ENCODE results near the gene CBX8. TPM values are rescaled to one million over a fixed set of nuclear protein-coding genes. Genes with fewer than 3 reads are reported as not detected.
A peak's percentile ranks its signal among the peaks of the same experiment; 100 is the strongest.

CBX8 gene
- total and polyA plus RNA-seq, 2 of the 13 experiments (the other 11 are each of a cell fraction or from before 2014, with no cell fraction given): 0.34 to 12.6 TPM

GRCh38 chr17:79808763-79809529, 12.1 kb upstream of the CBX8 start (continued):
- TF ChIP-seq GFI1 (CRISPR knock-in tag; IDR thresholded peaks at IDR 0.05; ENCODE audit: borderline replicate concordance) (no peak), ZNF550 (CRISPR knock-in tag; IDR thresholded peaks at IDR 0.05; ENCODE audit: borderline replicate concordance) (no peak), NFIC (IDR thresholded peaks at IDR 0.05; ENCODE audit: low read length) (no peak), KAT7 (CRISPR knock-in tag; IDR thresholded peaks at IDR 0.05; ENCODE audit: borderline replicate concordance) (no peak), HMG20A (CRISPR knock-in tag; IDR thresholded peaks at IDR 0.05; ENCODE audit: borderline replicate concordance) (no peak; the same call in 1 of the 2 replicates), FOXP4 (CRISPR knock-in tag; IDR thresholded peaks at IDR 0.05) (no peak), HIC2 (CRISPR knock-in tag; IDR thresholded peaks at IDR 0.05; ENCODE audit: low read depth) (peak; percentile 48; the same call in 1 of the 2 replicates), HBP1 (CRISPR knock-in tag; IDR thresholded peaks at IDR 0.05; ENCODE audit: low read depth) (0 out of 2 replicates have a peak, but pooled peaks have one; percentile 26), HDAC2 (CRISPR knock-in tag; IDR thresholded peaks at IDR 0.05) (peak; percentile 8; the same call in 1 of the 2 replicates), GABPB1 (CRISPR knock-in tag; IDR thresholded peaks at IDR 0.05) (no peak; the same call in none of the 2 replicates), ISL2 (CRISPR knock-in tag; IDR thresholded peaks at IDR 0.05) (0 out of 2 replicates have a peak, but pooled peaks have one; percentile 30), NFE2 (CRISPR knock-in tag; IDR thresholded peaks at IDR 0.05) (no peak), ZNF124 (CRISPR knock-in tag; IDR thresholded peaks at IDR 0.05) (no peak), CREB3 (CRISPR knock-in tag; IDR thresholded peaks at IDR 0.05) (no peak), MYC (CRISPR knock-in tag; IDR thresholded peaks at IDR 0.05; ENCODE audit: borderline replicate concordance) (peak; percentile 70; the same call in 1 of the 2 replicates), AGO1 (IDR thresholded peaks at IDR 0.05; ENCODE audit: low read depth, low read length, poor library complexity, severe bottlenecking) (no peak), KLF13 (CRISPR knock-in tag; IDR thresholded peaks at IDR 0.05) (no peak), FOXC1 (CRISPR knock-in tag; IDR thresholded peaks at IDR 0.05; ENCODE audit: borderline replicate concordance) (peak; percentile 67; the same call in 1 of the 2 replicates), ZNF232 (CRISPR knock-in tag; IDR thresholded peaks at IDR 0.05; ENCODE audit: borderline replicate concordance) (0 out of 2 replicates have a peak, but pooled peaks have one; percentile 40), ZMYM3 (CRISPR knock-in tag; IDR thresholded peaks at IDR 0.05) (no peak), ZNF816 (CRISPR knock-in tag; IDR thresholded peaks at IDR 0.05; ENCODE audit: borderline replicate concordance) (peak; percentile 63; the same call in 1 of the 2 replicates), ZBTB20 (CRISPR knock-in tag; IDR thresholded peaks at IDR 0.05; ENCODE audit: borderline replicate concordance, low read depth) (no peak)

All from HepG2 (cell line).